ENCODE measurements around the gene POLE.
A peak's percentile ranks its signal among the peaks of the same experiment; 100 is the strongest.

The POLE gene

GRCh38 chr12:132615579-132616038, 71.5 kb downstream of the POLE start:
- 0 out of 2 replicates have a peak, but pooled peaks cover 3% of the 10 kb centered on the region for H3K27me3 ChIP-seq (ENCODE audit: control insufficient read depth, low read length)
- H3K9me3 ChIP-seq (ENCODE audit: control insufficient read depth, insufficient read depth, low read length) = peaks cover 6% of the 10 kb centered on the region; the same call in 1 of the 2 replicates
- no peak for TF ChIP-seq EZH2phosphoT487 (IDR thresholded peaks at IDR 0.05; ENCODE audit: borderline replicate concordance, low read length)
- no peak for TF ChIP-seq CTCF (IDR thresholded peaks at IDR 0.05; ENCODE audit: low read depth, low read length, poor library complexity, severe bottlenecking)

GRCh38 chr12:132614861-132615578, 72.1 kb downstream of the POLE start:
- Histone ChIP-seq H3K36me3 (ENCODE audit: control insufficient read depth, low read length) (no peaks in the 10 kb centered on the region), H3K79me2 (ENCODE audit: control insufficient read depth, low read length) (no peaks in the 10 kb centered on the region), H3K4me2 (ENCODE audit: low read length) (no peak overlapping the region), H4K20me1 (ENCODE audit: control insufficient read depth, insufficient read depth, low read depth, low read length) (no peaks in the 10 kb centered on the region), H3K4me3 (ENCODE audit: low read length) (no peak overlapping the region), H3K9me2 (replicated peaks; ENCODE audit: control insufficient read depth, low read length) (no peaks in the 10 kb centered on the region), H3K27ac (ENCODE audit: low read depth, low read length) (no peak overlapping the region), H3K27me3 (ENCODE audit: control insufficient read depth, low read length) (0 out of 2 replicates have a peak, but pooled peaks cover 3% of the 10 kb centered on the region), H3K4me1 (ENCODE audit: control insufficient read depth, low read length) (peaks cover 3% of the 10 kb centered on the region; the same call in 1 of the 2 replicates), H3F3A (ENCODE audit: control insufficient read depth, insufficient read depth) (peaks cover 4% of the 10 kb centered on the region; the same call in 1 of the 2 replicates), H3K9me3 (ENCODE audit: control insufficient read depth, insufficient read depth, low read length) (peaks cover 6% of the 10 kb centered on the region; the same call in 1 of the 2 replicates)
- TF ChIP-seq EZH2phosphoT487 (IDR thresholded peaks at IDR 0.05; ENCODE audit: borderline replicate concordance, low read length) = no peak
- TF ChIP-seq CTCF (IDR thresholded peaks at IDR 0.05; ENCODE audit: low read depth, low read length, poor library complexity, severe bottlenecking) = peak; percentile 93

More at GRCh38 chr12:132615579-132616038, 71.5 kb downstream of the POLE start:
- peaks cover 3% of the 10 kb centered on the region; the same call in 1 of the 2 replicates for H3K4me1 ChIP-seq (ENCODE audit: control insufficient read depth, low read length)
- H3K36me3 ChIP-seq (ENCODE audit: control insufficient read depth, low read length) = no peaks in the 10 kb centered on the region
- no peaks in the 10 kb centered on the region for H4K20me1 ChIP-seq (ENCODE audit: control insufficient read depth, insufficient read depth, low read depth, low read length)
- no peak overlapping the region for H3K4me2 ChIP-seq (ENCODE audit: low read length)
- H3K4me3 ChIP-seq (ENCODE audit: low read length) = no peak overlapping the region
- no peak overlapping the region for H3K27ac ChIP-seq (ENCODE audit: low read depth, low read length)
- no peaks in the 10 kb centered on the region for H3K9me2 ChIP-seq (replicated peaks; ENCODE audit: control insufficient read depth, low read length)
- no peaks in the 10 kb centered on the region for H3K79me2 ChIP-seq (ENCODE audit: control insufficient read depth, low read length)
- H3F3A ChIP-seq (ENCODE audit: control insufficient read depth, insufficient read depth) = peaks cover 4% of the 10 kb centered on the region; the same call in 1 of the 2 replicates

- H3K9me3 ChIP-seq (ENCODE audit: control insufficient read depth, insufficient read depth, low read length) = peaks cover 6% of the 10 kb centered on the region; the same call in 1 of the 2 replicates
- H3F3A ChIP-seq (ENCODE audit: control insufficient read depth, insufficient read depth) = peaks cover 4% of the 10 kb centered on the region; the same call in 1 of the 2 replicates
- H3K9me2 ChIP-seq (replicated peaks; ENCODE audit: control insufficient read depth, low read length) = no peaks in the 10 kb centered on the region
- TF ChIP-seq CTCF (IDR thresholded peaks at IDR 0.05; ENCODE audit: low read depth, low read length, poor library complexity, severe bottlenecking) (no peak), EZH2phosphoT487 (IDR thresholded peaks at IDR 0.05; ENCODE audit: borderline replicate concordance, low read length) (no peak)
- peaks cover 3% of the 10 kb centered on the region; the same call in 1 of the 2 replicates for H3K4me1 ChIP-seq (ENCODE audit: control insufficient read depth, low read length)
- H3K27ac ChIP-seq (ENCODE audit: low read depth, low read length) = no peak overlapping the region
- H4K20me1 ChIP-seq (ENCODE audit: control insufficient read depth, insufficient read depth, low read depth, low read length) = no peaks in the 10 kb centered on the region
- H3K27me3 ChIP-seq (ENCODE audit: control insufficient read depth, low read length) = 0 out of 2 replicates have a peak, but pooled peaks cover 3% of the 10 kb centered on the region
- no peak overlapping the region for H3K4me3 ChIP-seq (ENCODE audit: low read length)
- no peaks in the 10 kb centered on the region for H3K36me3 ChIP-seq (ENCODE audit: control insufficient read depth, low read length)
- no peak overlapping the region for H3K4me2 ChIP-seq (ENCODE audit: low read length)
- no peaks in the 10 kb centered on the region for H3K79me2 ChIP-seq (ENCODE audit: control insufficient read depth, low read length)
Measured at GRCh38 chr12:132614029-132614428, 73.1 kb downstream of the POLE start.

Data from DOHH2 (cell line).